H1 (cell line): ENCODE measurements around the gene IFT81. TPM values are rescaled to one million over a fixed set of nuclear protein-coding genes. Genes with fewer than 3 reads are reported as not detected.

Experiments
- POU5F1 ChIP-seq: IDR thresholded peaks from 2 replicates; pipeline ENCODE4 v1.6.1; 2011; ENCODE audit warnings: low read depth, mild to moderate bottlenecking, low read length, moderate library complexity
- polyA plus RNA-seq, 7 experiments: library from polyadenylated mRNA; depleted of rRNA in 3 of 7; stranded (reverse) in 5 of 7; unstranded in 2 of 7; fragments of >200 nt in 5 of 7; fragments of 200-250 nt in 2 of 7; gene quantifications; 1 replicate in 5 of 7; 2 replicates in 1 of 7; 4 replicates in 1 of 7; pipeline versions ENCODE4 v1.2.1 to v1.2.3, GENCODE V29; 2011 to 2013; ENCODE audit warnings: missing spikeins in 2 of 7, mixed read lengths in 2 of 7
- total RNA-seq: library from RNA; stranded (reverse); fragmentation: NEBNext Ultra II Directional; extraction: Animal tissue kit (Norgen Biotek cat#: 25700); gene quantifications from 2 replicates; pipeline ENCODE4 v1.2.1, GENCODE V29; 2021

IFT81 gene
- total and polyA plus RNA-seq, 2 of the 8 experiments (the other 6 are each of a cell fraction or from before 2014, with no cell fraction given) = 4.1 to 14.5 TPM

GRCh38 chr12:110141389-110141788 is 17.2 kb downstream of the IFT81 start (continued):
- no peak for TF ChIP-seq POU5F1
